Measurements from ENCODE around the gene PRSS33. TPM values are rescaled to one million over a fixed set of nuclear protein-coding genes. Genes with fewer than 3 reads are reported as not detected.

PRSS33 gene
- polyA plus RNA-seq, 3 donors = not detected

DNA sequence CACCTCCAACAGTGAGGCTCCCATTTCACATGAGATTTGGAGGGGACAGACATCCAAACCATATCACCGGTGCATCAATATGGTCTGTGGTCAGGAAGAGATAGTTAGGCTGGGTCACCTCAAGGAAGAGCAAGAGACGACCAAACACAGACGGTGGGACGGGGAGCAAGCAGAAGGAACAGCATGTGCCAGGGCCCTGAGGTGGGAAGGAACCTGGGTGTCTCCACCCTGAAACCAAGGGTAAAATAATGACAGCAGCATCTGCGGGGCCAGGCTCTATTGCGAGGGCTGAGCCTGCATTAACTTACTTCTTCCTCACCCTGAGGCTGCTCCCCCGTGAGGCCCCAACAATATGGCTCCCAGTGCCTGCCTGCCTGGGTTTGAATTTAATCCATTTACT, 20.8 kb upstream of the PRSS33 start:
- H3K27ac ChIP-seq (ENCODE audit: low read depth, low read length) = no peak overlapping the region
- WGBS, 3 donors = 86 to 89% (median 87%) methylated on average over 7 of the region's 7 CpGs

DNA sequence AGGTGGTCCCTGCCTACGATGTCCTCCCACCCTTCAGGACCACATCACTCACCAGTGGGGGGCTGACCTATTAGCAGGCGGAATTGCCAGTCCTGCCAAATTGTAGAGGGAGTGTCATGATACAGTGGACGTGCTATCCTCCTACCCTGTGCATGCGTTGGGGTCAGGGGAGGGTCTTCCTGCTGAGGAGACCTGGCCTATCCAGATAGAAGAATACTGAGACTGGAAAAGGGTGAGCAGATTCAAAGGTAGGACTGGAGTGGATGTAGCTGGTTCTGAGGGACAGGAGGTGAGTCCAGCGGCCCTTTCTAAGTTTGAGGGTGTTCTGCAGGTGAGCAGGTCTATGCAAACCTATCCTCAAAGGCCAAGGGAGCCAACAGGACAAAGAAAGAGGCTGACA, 18.9 kb upstream of the PRSS33 start:
- WGBS, 3 donors = 67 to 75% (median 69%) methylated on average over 5 of the region's 5 CpGs
- no peak overlapping the region for H3K27ac ChIP-seq (ENCODE audit: low read depth, low read length)

DNA sequence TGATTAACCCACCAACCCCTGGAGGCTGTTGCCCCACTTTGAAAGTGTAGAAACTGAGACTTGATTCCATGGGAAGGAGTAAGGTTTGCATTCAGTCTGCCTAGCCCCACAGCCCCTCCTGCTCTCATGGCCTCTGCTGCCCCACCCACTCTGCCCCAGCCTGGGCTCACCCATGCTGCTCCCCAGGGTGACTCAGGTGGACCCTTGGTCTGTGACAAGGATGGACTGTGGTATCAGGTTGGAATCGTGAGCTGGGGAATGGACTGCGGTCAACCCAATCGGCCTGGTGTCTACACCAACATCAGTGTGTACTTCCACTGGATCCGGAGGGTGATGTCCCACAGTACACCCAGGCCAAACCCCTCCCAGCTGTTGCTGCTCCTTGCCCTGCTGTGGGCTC, 17.4 kb upstream of the PRSS33 start:
- WGBS, 3 donors = 78 to 94% (median 90%) methylated on average over 4 of the region's 4 CpGs
- no peak overlapping the region for H3K27ac ChIP-seq (ENCODE audit: low read depth, low read length)

DNA sequence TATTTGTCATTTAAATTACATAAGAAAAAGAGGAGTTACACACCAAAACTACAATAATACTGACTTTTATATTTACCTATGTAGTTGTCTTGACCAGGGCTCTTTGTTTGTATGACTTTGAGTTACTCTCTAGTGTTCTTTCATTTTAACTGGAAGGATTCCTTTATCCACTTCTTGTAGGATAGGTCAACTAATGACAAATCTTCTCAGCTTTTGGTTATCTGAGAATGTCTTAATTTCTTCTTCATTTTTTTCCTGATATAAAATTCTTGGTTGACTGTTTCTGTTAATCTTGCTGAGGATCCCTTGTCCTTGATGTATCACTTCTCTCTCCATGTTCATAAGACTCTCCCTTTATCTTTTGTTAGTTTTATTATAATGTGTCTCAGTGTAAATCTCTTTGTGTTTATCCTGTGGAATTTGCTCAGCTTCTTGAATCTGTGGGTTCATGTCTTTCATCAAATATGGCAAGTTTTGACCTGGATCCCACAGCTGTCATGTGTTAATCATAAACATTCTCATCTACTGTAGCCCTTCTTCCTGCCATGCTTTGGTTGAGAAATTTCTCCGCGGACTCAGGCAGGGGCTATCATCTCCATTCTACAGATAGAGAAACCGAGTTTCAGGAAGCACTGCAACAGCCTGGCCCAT, 16.3 kb upstream of the PRSS33 start:
- WGBS, 3 donors = 77 to 87% (median 86%) methylated on average over 3 of the region's 3 CpGs
- H3K27ac ChIP-seq (ENCODE audit: low read depth, low read length) = no peak overlapping the region

DNA sequence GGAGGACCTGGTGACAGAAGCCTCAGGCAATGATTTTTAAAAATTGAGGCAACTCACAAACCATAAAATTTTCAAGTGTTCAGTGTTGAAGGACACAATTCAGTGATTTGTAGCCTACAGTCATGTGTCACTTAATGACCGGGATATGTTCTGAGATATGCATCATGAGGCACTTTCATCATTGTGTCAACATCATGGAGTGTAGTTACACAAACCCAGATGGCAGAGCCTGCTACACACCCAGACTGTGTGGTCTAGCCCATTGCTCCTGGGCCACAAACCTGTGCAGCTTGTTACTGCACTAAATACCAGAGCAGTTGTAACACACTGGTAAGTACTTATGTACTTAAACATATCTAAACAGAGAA, 12.5 kb upstream of the PRSS33 start:
- H3K27ac ChIP-seq (ENCODE audit: low read depth, low read length) = no peak overlapping the region
- WGBS, 3 donors = 78 to 84% (median 81%) methylated on average over 1 of the region's 1 CpG

GRCh38 chr16:2799205-2799858, 12.0 kb upstream of the PRSS33 start:
- H3K27ac ChIP-seq (ENCODE audit: low read depth, low read length) = no peak overlapping the region
- 80 to 89% (median 86%) methylated on average over 21 of the region's 21 CpGs for WGBS, 3 donors

DNA sequence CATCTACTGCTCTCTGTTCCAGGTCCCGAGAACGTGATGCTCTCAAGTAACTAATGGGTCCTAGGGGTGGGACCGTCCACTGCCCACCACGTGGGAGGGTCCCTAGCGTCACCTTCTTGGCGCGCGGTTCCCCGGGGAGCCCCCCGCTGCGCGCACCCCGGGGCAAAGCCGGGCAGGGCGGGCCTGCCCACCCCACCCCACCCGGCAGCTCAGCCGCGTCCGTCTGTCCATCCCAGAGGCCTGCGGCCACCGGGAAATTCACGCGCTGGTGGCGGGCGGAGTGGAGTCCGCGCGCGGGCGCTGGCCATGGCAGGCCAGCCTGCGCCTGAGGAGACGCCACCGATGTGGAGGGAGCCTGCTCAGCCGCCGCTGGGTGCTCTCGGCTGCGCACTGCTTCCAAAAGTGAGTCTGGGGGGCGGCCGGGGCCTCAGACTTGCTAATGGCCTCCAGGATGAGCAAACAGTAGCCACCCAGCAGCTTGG, 11.4 kb upstream of the PRSS33 start:
- H3K27ac ChIP-seq (ENCODE audit: low read depth, low read length) = no peak overlapping the region
- WGBS, 3 donors = 79 to 90% (median 80%) methylated on average over 25 to 39 of the region's 39 CpGs

DNA sequence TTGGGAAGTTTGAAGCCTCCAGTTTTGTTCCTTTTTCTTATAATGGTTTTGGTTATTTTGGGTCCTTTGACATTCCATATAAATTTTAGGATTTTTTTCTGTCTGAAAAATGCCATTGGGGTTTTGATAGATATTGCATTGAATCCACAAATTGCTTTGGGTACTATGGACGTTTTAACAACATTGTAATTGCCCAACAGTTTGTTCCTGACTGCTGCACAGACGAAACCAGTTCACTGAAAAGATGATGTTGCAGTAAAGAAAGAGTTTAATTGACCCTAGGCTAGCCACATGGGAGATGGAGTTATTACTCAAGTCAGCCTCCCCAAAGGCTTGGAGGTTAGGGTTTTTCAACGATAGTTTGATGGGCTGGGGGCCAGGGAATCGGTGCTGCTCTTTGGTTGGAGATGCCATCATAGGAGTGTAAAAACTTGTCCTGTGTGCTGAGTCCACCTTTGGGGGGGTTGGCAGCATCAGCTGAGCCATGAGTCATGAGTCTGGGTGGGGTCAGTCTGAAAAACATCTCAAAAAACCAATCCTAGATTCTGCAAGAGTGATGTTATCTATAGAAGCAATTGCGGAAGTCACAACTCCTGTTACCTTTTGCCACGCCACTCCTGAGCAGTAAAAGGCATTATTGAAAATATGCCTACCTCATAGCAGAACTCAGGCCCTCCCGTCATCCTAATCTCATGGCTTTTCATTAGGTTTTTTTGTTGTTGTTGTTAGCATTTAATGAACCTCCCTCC, 8.2 kb upstream of the PRSS33 start:
- 53 to 74% (median 63%) methylated on average over 7 of the region's 7 CpGs for WGBS, 3 donors
- no peak overlapping the region for H3K27ac ChIP-seq (ENCODE audit: low read depth, low read length)

DNA sequence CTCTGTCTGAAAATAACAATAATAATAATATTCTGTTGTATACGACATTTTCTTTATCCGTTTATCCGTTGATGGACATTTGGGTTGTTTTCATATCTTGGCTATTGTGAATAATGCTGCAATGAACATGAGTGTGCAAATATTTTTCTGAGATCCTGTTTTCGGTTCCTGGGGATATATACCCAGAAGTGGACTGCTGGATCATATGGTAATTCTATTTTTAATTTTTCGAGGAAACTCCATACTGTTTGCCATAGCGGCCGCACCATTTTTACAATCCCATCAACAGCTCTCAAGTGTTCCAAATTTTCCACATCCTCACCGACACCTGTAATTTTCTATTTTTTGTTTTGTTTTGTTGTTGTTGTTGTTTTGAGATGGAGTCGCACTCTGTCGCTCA, 5.6 kb upstream of the PRSS33 start:
- WGBS, 3 donors = 84 to 88% (median 84%) methylated on average over 10 of the region's 10 CpGs
- H3K27ac ChIP-seq (ENCODE audit: low read depth, low read length) = no peak overlapping the region

GRCh38 chr16:2791174-2791573, 3.8 kb upstream of the PRSS33 start:
- no peak overlapping the region for H3K27ac ChIP-seq (ENCODE audit: low read depth, low read length)
- 60 to 73% (median 62%) methylated on average over 8 of the region's 8 CpGs for WGBS, 3 donors

DNA sequence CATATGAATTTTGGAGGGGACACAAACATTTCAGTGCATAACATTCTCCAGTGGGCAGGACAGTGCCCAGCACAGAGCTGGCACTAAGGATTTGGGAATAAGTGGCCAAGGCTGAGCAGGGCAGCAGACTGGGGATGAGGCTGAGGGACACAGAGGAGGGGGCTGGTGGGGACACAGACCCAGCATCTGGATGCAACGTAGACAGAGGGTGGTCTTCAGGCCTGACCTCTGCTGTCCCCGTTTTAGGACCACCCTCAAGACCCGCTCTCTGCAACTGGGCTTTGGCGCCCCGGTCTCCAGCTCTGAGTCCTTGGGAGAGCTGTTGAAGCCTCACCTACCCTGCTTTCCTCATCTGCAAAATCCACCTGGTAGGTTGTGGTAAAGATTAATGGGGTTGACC, 3.3 kb upstream of the PRSS33 start:
- 78 to 81% (median 80%) methylated on average over 5 of the region's 5 CpGs for WGBS, 3 donors

DNA sequence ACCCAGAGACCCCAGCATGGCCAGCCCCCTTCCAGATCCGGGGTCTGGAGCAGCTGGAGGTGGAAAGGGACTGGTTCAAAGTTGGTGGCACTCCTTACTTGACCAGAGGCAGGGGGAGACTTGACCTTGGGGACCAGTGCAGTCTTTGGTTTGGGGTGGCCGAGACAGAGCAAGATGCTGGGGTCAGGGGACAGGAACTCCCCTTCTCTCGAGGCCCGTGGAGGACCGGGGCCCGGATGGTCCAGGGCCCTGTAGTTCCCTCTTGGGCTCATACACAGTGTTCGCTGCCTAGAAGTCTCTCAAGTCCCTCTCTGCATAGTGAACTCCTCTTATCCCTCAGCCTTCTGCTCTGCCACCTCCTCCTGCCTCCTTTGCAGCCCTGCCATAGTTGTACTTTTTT, 601 bp upstream of the PRSS33 start:
- 20 to 52% (median 36%) methylated on average over 7 of the region's 7 CpGs for WGBS, 3 donors

More for the DNA sequence above, 3.3 kb upstream of the PRSS33 start:
- no peak overlapping the region for H3K27ac ChIP-seq (ENCODE audit: low read depth, low read length)

GRCh38 chr16:2786826-2787151, 571 bp downstream of the PRSS33 start:
- WGBS, 3 donors = 44 to 51% (median 49%) methylated on average over 3 of the region's 3 CpGs

More for the DNA sequence above, 601 bp upstream of the PRSS33 start:
- H3K27ac ChIP-seq (ENCODE audit: low read depth, low read length) = no peak overlapping the region

DNA sequence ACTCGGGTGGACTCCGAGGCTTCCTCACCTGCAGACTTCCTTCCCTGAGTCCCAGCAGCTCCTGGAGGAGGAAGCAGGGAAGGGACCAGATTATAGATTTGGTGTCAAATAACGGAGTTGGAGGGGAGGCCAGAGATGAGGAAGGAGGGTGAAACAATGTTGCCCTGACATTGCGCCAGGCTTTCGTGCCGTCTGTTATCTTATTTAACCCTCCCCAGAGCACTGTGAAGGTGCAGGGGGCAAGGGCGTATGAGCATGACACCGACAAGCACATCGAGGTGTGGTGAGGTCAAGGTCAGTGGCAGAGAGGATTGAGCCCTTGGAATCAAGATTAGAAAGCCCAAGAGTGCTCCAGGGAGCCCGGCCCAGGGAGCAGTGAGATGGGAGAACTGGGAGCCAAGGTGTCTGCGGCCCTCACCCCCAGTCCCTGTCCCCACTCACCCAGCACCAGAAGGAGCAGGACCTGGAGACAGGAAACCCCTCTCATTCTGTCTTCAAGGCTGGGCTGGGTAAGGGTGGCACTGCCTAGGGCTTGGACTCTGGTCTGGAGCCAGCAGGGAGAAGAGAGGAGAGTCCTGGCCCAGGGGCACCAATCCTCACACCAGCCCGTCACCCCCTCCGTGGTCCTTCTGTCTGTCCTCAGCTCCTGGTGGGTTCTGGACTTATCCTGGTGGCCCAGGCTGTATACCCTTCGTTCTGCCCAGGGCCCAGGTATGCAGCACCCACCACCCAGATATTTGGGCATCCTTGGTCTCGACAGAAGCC, 1.1 kb downstream of the PRSS33 start:
- 39 to 54% (median 51%) methylated on average over 15 of the region's 15 CpGs for WGBS, 3 donors

More at GRCh38 chr16:2786826-2787151, 571 bp downstream of the PRSS33 start:
- no peak overlapping the region for H3K27ac ChIP-seq (ENCODE audit: low read depth, low read length)

GRCh38 chr16:2785101-2785991, 2.0 kb downstream of the PRSS33 start:
- whole genome bisulfite sequencing, 3 donors = 12 to 15% (median 13%) methylated on average over 57 to 79 of the region's 79 CpGs
- H3K27ac ChIP-seq (ENCODE audit: low read depth, low read length) = no peak overlapping the region

More for the DNA sequence above, 1.1 kb downstream of the PRSS33 start:
- no peak overlapping the region for H3K27ac ChIP-seq (ENCODE audit: low read depth, low read length)

- 53 to 57% (median 56%) methylated on average over 13 to 15 of the region's 15 CpGs for WGBS, 3 donors
- H3K27ac ChIP-seq (ENCODE audit: low read depth, low read length) = no peak overlapping the region
These were observed 2.8 kb downstream of the PRSS33 start for GRCh38 chr16:2784358-2785100.

Measured in adipose tissue (tissue), 3 donors.